ENCODE measurements around the gene SIRT3. TPM values are rescaled to one million over a fixed set of nuclear protein-coding genes. Genes with fewer than 3 reads are reported as not detected.
"Not testable (repeated sequence)": the region's sequence is repeated elsewhere in the genome, so short reads cannot be mapped to it uniquely, and the experiment has no call there.

The SIRT3 gene
- total RNA-seq, 3 donors from 2014 or later (not counting 1 experiment from before 2014, with no cell fraction given) = 20.1 to 24.2 (median 21.2) TPM

DNA sequence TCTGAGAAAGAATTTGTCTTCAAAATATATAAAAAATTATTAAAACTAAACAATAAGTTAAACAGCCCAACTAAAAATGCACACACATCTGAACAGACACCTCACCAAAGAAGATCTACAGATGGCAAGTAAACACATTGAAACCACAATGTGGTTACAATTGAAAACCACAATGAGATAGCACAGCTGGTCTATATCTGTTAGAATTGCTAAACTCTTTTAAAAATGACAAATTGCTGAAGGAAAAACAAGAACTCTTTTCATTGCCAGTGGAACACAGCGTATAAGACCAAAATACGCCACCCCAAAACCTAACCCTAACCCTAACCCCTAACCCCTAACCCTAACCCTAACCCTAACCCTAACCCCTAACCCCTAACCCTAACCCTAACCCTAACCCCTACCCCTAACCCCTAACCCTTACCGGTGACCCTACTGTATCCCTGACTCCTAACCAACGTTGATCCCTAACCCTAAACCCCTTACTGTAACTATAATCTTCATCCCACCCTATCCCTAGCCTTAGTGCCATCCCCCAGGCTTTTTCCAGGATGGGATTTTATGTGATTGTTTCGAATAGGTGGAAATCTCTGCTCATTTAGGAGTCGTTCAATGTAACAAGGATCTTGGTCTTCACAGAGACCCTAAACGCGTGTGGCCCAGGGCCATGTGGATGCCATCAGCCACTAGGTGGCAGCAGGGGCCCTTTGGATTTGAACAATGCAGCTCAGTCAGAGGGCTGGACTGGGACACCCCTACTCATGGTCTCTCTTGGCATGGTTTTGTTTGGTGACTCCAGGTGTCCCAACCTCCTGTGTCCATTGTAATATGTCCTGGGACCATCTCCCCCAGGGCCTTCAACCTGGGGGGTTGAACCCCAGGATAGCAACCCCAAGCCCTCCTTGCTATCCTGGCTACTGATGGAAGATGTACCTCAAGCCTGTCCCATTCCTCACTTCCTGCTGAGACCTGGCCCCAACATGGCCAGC, 44.4 kb downstream of the SIRT3 start:
- ATAC-seq = peak; percentile 62 to 78 (median 75)
- DNase-seq; intact Hi-C loops (cut with micrococcal nuclease): not testable (repeated sequence)

DNA sequence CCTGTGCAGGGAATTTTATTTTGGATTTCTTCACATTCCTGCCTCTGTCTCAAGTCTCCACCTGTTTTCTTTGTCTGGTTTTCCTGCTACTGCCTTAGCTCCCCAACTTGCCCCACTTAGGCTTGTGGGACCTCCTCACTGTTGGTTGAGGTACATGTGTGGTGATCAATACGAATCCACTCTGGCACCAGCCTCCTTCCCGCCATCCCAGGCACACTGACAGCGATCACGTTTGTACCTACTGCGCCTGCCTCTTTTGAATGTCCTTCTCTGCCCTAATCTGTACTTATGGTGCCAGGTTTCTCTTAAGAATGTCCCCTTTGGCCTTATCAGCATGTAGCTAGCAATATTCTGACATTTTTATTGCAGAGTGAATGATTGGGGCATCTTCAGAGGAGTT, 45.6 kb downstream of the SIRT3 start:
- intact Hi-C loops (cut with micrococcal nuclease); H3K36me3 Mint-ChIP-seq; H3K9me3 ChIP-seq (ENCODE audit: control insufficient read depth, insufficient read depth, low read length); H3K36me3 ChIP-seq (ENCODE audit: control insufficient read depth, insufficient read depth, low read length); H3K4me3 ChIP-seq (ENCODE audit: low read length); ATAC-seq; H3K4me3 Mint-ChIP-seq; H3K27me3 ChIP-seq (ENCODE audit: control insufficient read depth, insufficient read depth, low read length); H3K9me3 Mint-ChIP-seq; H3K27ac ChIP-seq (ENCODE audit: low read length); DNase-seq; H3K27me3 Mint-ChIP-seq (ENCODE audit: low read depth in 2 of 2); H3K27ac Mint-ChIP-seq: not testable (repeated sequence)
- 85% methylated on average over 2 of the region's 5 CpGs for WGBS (ENCODE audit: insufficient coverage)
- H3K4me1 Mint-ChIP-seq = peaks cover 0 to 10% of the 10 kb centered on the region in 2 donors
- H3K4me1 ChIP-seq (ENCODE audit: control insufficient read depth, insufficient read depth, low read length) = peaks cover 14% of the 10 kb centered on the region

More for the DNA sequence above, 44.4 kb downstream of the SIRT3 start:
- not testable (repeated sequence) for H3K27me3 ChIP-seq (ENCODE audit: control insufficient read depth, insufficient read depth, low read length); H3K36me3 ChIP-seq (ENCODE audit: control insufficient read depth, insufficient read depth, low read length); H3K27me3 Mint-ChIP-seq (ENCODE audit: low read depth in 2 of 2); H3K4me3 ChIP-seq (ENCODE audit: low read length); H3K9me3 ChIP-seq (ENCODE audit: control insufficient read depth, insufficient read depth, low read length); H3K9me3 Mint-ChIP-seq; H3K36me3 Mint-ChIP-seq; H3K27ac ChIP-seq (ENCODE audit: low read length)
- H3K4me1 ChIP-seq (ENCODE audit: control insufficient read depth, insufficient read depth, low read length) = peaks cover 14% of the 10 kb centered on the region
- 0% methylated on average over 2 of the region's 8 CpGs for WGBS (ENCODE audit: insufficient coverage)
- Mint-ChIP-seq H3K4me3 (peak overlapping the region; percentile 80), H3K4me1 (peaks cover 0 to 10% of the 10 kb centered on the region in 2 donors), H3K27ac (peak overlapping the region; percentile 82 to 87)
- TF ChIP-seq, protein P1, sequence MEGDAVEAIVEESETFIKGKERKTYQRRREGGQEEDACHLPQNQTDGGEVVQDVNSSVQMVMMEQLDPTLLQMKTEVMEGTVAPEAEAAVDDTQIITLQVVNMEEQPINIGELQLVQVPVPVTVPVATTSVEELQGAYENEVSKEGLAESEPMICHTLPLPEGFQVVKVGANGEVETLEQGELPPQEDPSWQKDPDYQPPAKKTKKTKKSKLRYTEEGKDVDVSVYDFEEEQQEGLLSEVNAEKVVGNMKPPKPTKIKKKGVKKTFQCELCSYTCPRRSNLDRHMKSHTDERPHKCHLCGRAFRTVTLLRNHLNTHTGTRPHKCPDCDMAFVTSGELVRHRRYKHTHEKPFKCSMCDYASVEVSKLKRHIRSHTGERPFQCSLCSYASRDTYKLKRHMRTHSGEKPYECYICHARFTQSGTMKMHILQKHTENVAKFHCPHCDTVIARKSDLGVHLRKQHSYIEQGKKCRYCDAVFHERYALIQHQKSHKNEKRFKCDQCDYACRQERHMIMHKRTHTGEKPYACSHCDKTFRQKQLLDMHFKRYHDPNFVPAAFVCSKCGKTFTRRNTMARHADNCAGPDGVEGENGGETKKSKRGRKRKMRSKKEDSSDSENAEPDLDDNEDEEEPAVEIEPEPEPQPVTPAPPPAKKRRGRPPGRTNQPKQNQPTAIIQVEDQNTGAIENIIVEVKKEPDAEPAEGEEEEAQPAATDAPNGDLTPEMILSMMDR (IDR thresholded peaks at IDR 0.05) = peak; percentile 33

- H3K4me3 Mint-ChIP-seq; H3K27me3 ChIP-seq (ENCODE audit: control insufficient read depth, insufficient read depth, low read length); H3K9me3 Mint-ChIP-seq; H3K27ac Mint-ChIP-seq; H3K36me3 ChIP-seq (ENCODE audit: control insufficient read depth, insufficient read depth, low read length); intact Hi-C loops (cut with micrococcal nuclease); H3K36me3 Mint-ChIP-seq; H3K9me3 ChIP-seq (ENCODE audit: control insufficient read depth, insufficient read depth, low read length); H3K27ac ChIP-seq (ENCODE audit: low read length); H3K4me3 ChIP-seq (ENCODE audit: low read length); H3K27me3 Mint-ChIP-seq (ENCODE audit: low read depth in 2 of 2): not testable (repeated sequence)
- 70% methylated on average over 7 of the region's 25 CpGs for WGBS (ENCODE audit: insufficient coverage)
- TF ChIP-seq, protein P1 (IDR thresholded peaks at IDR 0.05) = peak; percentile 43
- H3K4me1 ChIP-seq (ENCODE audit: control insufficient read depth, insufficient read depth, low read length) = peaks cover 14% of the 10 kb centered on the region
- peak in 1 of 2 donors; percentile 28 for DNase-seq
- H3K4me1 Mint-ChIP-seq = peaks cover 0 to 10% of the 10 kb centered on the region in 2 donors
- ATAC-seq = peak; percentile 57 to 87 (median 65)
These were observed 46.3 kb downstream of the SIRT3 start for GRCh38 chr11:189843-190311.

DNA sequence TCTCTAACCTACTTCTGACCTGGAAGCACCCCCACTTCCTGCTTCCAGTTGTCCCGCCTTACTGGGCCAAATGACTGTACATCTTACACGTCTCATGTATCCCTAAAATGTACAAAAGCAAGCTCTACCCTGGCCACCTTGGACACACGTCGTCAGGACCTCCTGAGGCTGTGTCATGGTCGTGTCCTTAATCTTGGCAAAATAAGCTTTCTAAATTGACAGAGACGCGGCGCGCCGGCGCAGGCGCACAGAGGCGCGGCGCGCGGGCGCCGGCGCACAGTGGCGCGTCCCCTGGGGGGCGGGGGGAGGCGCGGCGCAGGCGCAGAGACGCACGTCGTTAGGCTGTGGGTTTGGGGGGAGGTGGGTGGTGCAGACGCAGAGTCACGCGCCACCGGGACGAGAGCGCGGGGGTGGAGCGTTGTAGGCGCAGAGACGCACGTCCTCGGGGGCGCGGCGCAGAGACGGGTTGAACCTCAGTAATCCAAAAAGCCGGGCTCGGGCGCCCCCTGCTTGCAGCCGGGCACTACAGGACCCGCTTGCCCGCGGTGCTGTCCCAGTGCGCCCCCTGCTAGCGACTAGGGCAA, 46.9 kb downstream of the SIRT3 start:
- not testable (repeated sequence) for H3K27ac Mint-ChIP-seq
- peak; percentile 16 to 44 for DNase-seq

More for the DNA sequence above, 46.9 kb downstream of the SIRT3 start:
- intact Hi-C loops (cut with micrococcal nuclease); H3K9me3 Mint-ChIP-seq; H3K4me3 Mint-ChIP-seq; H3K9me3 ChIP-seq (ENCODE audit: control insufficient read depth, insufficient read depth, low read length); H3K36me3 ChIP-seq (ENCODE audit: control insufficient read depth, insufficient read depth, low read length); H3K27ac ChIP-seq (ENCODE audit: low read length); H3K27me3 ChIP-seq (ENCODE audit: control insufficient read depth, insufficient read depth, low read length); H3K4me3 ChIP-seq (ENCODE audit: low read length); H3K36me3 Mint-ChIP-seq; H3K27me3 Mint-ChIP-seq (ENCODE audit: low read depth in 2 of 2): not testable (repeated sequence)
- peaks cover 14% of the 10 kb centered on the region for H3K4me1 ChIP-seq (ENCODE audit: control insufficient read depth, insufficient read depth, low read length)
- WGBS (ENCODE audit: insufficient coverage) = 79% methylated on average over 19 of the region's 55 CpGs
- peaks cover 0 to 10% of the 10 kb centered on the region in 2 donors for H3K4me1 Mint-ChIP-seq
- peak in 1 of 3 donors; percentile 11 for ATAC-seq

Data from natural killer cell (primary cell).